ENCODE results near the gene TDP1.

- no peak for TF ChIP-seq CTCF (IDR thresholded peaks at IDR 0.05; ENCODE audit: low read depth, low read length)
- no peak for TF ChIP-seq POLR2A (IDR thresholded peaks at IDR 0.05; ENCODE audit: extremely low read depth, insufficient read length)
- TF ChIP-seq MYC (IDR thresholded peaks at IDR 0.05; ENCODE audit: low read depth, low read length): no peak
- TF ChIP-seq MAX (IDR thresholded peaks at IDR 0.05; ENCODE audit: low read depth, low read length): no peak
These were observed 31.4 kb downstream of the TDP1 start for GRCh38 chr14:89987161-89987475.

Measured in NB4 (cell line).